Measurements from ENCODE around the gene GPR152. TPM values are rescaled to one million over a fixed set of nuclear protein-coding genes. Genes with fewer than 3 reads are reported as not detected.

The GPR152 gene
- total RNA-seq, 1 donor from 2014 or later, result not detected

DNA sequence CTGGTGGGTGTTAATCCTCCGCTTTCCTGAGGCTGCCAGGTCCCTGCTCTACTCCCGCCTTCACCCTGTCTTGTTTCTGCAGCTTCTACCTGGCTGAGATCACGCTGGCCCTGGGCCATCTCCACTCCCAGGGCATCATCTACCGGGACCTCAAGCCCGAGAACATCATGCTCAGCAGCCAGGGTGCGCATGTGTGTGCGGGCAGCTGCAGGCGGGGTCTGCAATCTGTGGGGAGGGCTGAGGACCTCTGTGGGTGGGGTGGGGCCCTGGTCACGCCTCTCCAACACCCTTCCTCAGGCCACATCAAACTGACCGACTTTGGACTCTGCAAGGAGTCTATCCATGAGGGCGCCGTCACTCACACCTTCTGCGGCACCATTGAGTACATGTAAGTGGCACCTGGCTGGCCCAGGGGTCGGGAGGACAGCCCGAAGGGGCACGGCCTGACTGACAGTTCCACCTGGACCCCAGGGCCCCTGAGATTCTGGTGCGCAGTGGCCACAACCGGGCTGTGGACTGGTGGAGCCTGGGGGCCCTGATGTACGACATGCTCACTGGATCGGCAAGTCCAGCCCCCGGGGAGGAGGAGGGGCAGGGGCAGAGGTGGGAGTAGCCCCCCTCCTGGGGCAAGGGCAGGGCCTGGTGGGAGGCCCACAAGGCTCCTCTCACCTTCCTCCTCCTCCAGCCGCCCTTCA is 19.7 kb downstream of the GPR152 start:
- peaks cover 44% of the 10 kb centered on the region for H3K4me1 ChIP-seq
- DNase-seq (ENCODE audit: extremely low spot score in 2 of 2), result no peak
- H3K36me3 ChIP-seq, result peaks cover 0 to 43% of the 10 kb centered on the region in 2 donors
- intact Hi-C loops (cut with DNase I), result no loop called here
- H3K4me3 ChIP-seq, result no peak overlapping the region
- H3K27ac ChIP-seq, result no peak overlapping the region
- H3K9me3 ChIP-seq, result no peaks in the 10 kb centered on the region
- no peaks in the 10 kb centered on the region for H3K27me3 ChIP-seq
- TF ChIP-seq POLR2AphosphoS5 (IDR thresholded peaks at IDR 0.05; ENCODE audit: insufficient read depth in 1 of 2, low read depth in 1 of 2) (no peak), POLR2A (IDR thresholded peaks at IDR 0.05) (no peak)
- TF ChIP-seq, protein P1, sequence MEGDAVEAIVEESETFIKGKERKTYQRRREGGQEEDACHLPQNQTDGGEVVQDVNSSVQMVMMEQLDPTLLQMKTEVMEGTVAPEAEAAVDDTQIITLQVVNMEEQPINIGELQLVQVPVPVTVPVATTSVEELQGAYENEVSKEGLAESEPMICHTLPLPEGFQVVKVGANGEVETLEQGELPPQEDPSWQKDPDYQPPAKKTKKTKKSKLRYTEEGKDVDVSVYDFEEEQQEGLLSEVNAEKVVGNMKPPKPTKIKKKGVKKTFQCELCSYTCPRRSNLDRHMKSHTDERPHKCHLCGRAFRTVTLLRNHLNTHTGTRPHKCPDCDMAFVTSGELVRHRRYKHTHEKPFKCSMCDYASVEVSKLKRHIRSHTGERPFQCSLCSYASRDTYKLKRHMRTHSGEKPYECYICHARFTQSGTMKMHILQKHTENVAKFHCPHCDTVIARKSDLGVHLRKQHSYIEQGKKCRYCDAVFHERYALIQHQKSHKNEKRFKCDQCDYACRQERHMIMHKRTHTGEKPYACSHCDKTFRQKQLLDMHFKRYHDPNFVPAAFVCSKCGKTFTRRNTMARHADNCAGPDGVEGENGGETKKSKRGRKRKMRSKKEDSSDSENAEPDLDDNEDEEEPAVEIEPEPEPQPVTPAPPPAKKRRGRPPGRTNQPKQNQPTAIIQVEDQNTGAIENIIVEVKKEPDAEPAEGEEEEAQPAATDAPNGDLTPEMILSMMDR (IDR thresholded peaks at IDR 0.05), result no peak

DNA sequence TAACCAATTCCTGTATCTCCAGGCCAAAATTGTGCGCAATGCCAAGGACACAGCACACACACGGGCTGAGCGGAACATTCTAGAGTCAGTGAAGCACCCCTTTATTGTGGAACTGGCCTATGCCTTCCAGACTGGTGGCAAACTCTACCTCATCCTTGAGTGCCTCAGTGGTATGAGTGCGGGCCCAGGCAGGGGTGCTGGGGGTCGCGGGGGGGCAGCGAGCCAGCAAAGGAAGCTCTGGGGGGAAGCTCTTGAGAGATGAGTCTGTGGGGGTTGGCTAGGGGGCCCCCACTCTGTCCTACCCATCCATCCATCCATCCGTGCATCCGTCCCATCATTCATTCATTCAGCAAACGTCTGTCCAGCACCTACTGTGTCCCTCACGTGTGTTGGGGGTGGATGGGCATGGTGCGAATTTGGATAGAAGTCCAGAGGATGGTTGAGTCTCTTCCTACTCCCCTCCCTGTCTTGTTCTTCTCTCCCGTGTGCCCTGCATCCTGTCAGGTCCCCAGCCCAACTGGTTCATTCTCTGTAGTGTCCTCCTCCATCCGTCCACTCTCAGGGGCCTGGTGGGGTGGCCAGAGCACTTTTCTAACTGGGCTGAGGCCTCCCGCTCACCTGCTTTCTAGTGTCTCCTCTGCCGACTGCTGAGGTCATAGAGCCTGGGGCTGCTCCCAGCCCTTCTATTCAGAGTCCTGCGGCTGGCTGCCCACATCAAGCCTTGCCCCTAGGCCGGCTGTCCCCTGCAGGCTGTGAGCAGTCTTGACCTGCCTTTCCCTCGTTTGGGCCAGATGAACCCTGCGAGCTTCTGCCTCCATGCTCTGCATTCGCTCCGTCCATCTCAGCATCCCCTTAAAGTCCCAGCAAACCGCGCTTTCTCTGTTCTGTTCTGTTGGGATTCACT is 20.9 kb downstream of the GPR152 start:
- Histone ChIP-seq H3K4me1 (peaks cover 48% of the 10 kb centered on the region), H3K27ac (no peak overlapping the region), H3K4me3 (no peak overlapping the region), H3K9me3 (no peaks in the 10 kb centered on the region), H3K27me3 (no peaks in the 10 kb centered on the region), H3K36me3 (peaks cover 0 to 43% of the 10 kb centered on the region in 2 donors)
- TF ChIP-seq, protein P1 (IDR thresholded peaks at IDR 0.05), result no peak
- TF ChIP-seq POLR2AphosphoS5 (IDR thresholded peaks at IDR 0.05; ENCODE audit: insufficient read depth in 1 of 2, low read depth in 1 of 2), result no peak
- no peak for TF ChIP-seq POLR2A (IDR thresholded peaks at IDR 0.05)
- DNase-seq (ENCODE audit: extremely low spot score in 2 of 2), result no peak
- intact Hi-C loops (cut with DNase I), result no loop called here

DNA sequence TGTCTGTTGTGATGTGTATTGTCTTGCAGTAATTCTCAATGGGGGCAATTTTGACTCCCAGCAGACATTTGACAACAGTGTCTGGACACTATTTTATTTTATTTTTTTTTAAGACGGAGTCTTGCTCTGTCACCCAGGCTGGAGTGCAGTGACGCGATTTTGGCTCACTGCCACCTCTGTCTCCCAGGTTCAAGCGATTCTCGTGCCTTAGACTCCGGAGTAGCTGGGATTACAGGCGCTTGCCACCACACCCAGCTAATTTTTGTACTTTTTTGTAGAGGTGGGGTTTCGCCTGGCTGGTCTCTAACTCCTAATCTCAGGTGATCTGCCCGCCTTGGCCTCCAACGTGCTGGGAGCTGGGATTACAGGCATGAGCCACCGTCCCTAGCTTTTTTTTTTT is 22.8 kb downstream of the GPR152 start:
- no peak for DNase-seq (ENCODE audit: extremely low spot score in 2 of 2)
- H3K27me3 ChIP-seq, result no peaks in the 10 kb centered on the region
- peak overlapping the region; percentile 92 for H3K27ac ChIP-seq
- no peaks in the 10 kb centered on the region for H3K9me3 ChIP-seq
- no peak for TF ChIP-seq POLR2A (IDR thresholded peaks at IDR 0.05)
- TF ChIP-seq, protein P1 (IDR thresholded peaks at IDR 0.05), result no peak
- TF ChIP-seq POLR2AphosphoS5 (IDR thresholded peaks at IDR 0.05; ENCODE audit: insufficient read depth in 1 of 2, low read depth in 1 of 2), result no peak
- intact Hi-C loops (cut with DNase I), result no loop called here
- H3K36me3 ChIP-seq, result peaks cover 0 to 28% of the 10 kb centered on the region in 2 donors
- H3K4me3 ChIP-seq, result no peak overlapping the region
- H3K4me1 ChIP-seq, result peaks cover 30% of the 10 kb centered on the region

DNA sequence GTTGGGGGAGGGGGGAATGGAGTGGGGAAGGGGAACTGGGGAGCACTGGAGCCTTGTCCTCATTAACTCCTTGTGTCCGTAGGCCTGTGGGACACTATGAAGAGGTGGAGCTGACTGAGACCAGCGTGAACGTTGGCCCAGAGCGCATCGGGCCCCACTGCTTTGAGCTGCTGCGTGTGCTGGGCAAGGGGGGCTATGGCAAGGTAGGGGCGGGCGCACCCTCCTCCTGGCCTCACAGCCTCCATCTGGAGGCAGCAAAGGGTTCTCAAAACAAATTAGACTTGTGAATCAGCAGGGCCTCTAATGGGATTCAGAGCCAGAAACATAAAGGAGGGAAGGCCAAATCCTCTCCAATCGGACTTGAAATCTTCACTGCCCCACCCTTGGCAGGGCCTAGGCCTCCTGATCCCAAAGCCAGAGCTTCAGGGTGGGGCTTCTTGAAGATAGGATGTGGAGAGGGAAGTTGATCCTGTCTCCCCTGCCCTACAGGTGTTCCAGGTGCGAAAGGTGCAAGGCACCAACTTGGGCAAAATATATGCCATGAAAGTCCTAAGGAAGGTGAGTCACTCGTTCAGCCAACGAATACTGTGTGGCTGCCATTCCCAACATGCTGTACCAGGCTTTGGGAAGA is 23.4 kb downstream of the GPR152 start:
- TF ChIP-seq POLR2AphosphoS5 (IDR thresholded peaks at IDR 0.05; ENCODE audit: insufficient read depth in 1 of 2, low read depth in 1 of 2) (peak in 1 of 2 donors; percentile 33), POLR2A (IDR thresholded peaks at IDR 0.05) (no peak)
- intact Hi-C loops (cut with DNase I), result no loop called here
- Histone ChIP-seq H3K27me3 (no peaks in the 10 kb centered on the region), H3K27ac (peak overlapping the region; percentile 92), H3K4me1 (peaks cover 29% of the 10 kb centered on the region), H3K36me3 (peaks cover 0 to 22% of the 10 kb centered on the region in 2 donors), H3K9me3 (no peaks in the 10 kb centered on the region), H3K4me3 (peak overlapping the region; percentile 93 to 99)
- no peak for DNase-seq (ENCODE audit: extremely low spot score in 2 of 2)

Measured in vagina (tissue), 2 donors.